Cardiac septum (tissue), 1 donor: ENCODE results near the gene GNPTAB. TPM values are rescaled to one million over a fixed set of nuclear protein-coding genes. Genes with fewer than 3 reads are reported as not detected.
"Not testable (repeated sequence)": the region's sequence is repeated elsewhere in the genome, so short reads cannot be mapped to it uniquely, and the experiment has no call there.

Experiments
- DNase-seq: peaks from one replicate; pipeline ENCODE4 v3.0.0-alpha.2; 2020; ENCODE audit warnings: low spot score
- intact Hi-C: fragments of 100-400 bp; cut with DNase I; formaldehyde crosslinking; loops from one replicate; pipeline ENCODE4 v1.14.0; 2022
- total RNA-seq: library from RNA; stranded (reverse); fragmentation: NEBNext Ultra II Directional; extraction: Animal tissue kit (Norgen Biotek cat#: 25700); gene quantifications from one replicate; pipeline ENCODE4 v1.2.1, GENCODE V29; 2021
- donor health status: DM: no; HTN: no; CAD: no.

Gene GNPTAB
- total RNA-seq, 1 donor from 2014 or later: 47.9 TPM

GRCh38 chr12:101747697-101748096, 83.1 kb downstream of the GNPTAB start:
- no peak for DNase-seq
- intact Hi-C loops: no loop called here

- intact Hi-C loops: no loop called here
These were observed 84.1 kb downstream of the GNPTAB start for GRCh38 chr12:101746661-101747060.

GRCh38 chr12:101746196-101746595, 84.6 kb downstream of the GNPTAB start:
- no peak for DNase-seq
- intact Hi-C loops: no loop called here

More at GRCh38 chr12:101746661-101747060, 84.1 kb downstream of the GNPTAB start:
- no peak for DNase-seq

GRCh38 chr12:101745481-101745880, 85.3 kb downstream of the GNPTAB start:
- DNase-seq: no peak
- intact Hi-C loops: no loop called here

- no peak for DNase-seq
- intact Hi-C loops: no loop called here
These were observed 86.9 kb downstream of the GNPTAB start for GRCh38 chr12:101743724-101744472.

GRCh38 chr12:101743242-101743641, 87.5 kb downstream of the GNPTAB start:
- intact Hi-C loops: no loop called here

GRCh38 chr12:101740980-101741379, 89.8 kb downstream of the GNPTAB start:
- intact Hi-C loops: no loop called here
- no peak for DNase-seq

More at GRCh38 chr12:101743242-101743641, 87.5 kb downstream of the GNPTAB start:
- DNase-seq: no peak

- intact Hi-C loops: no loop called here
These were observed 90.2 kb downstream of the GNPTAB start for GRCh38 chr12:101740566-101740965.

GRCh38 chr12:101738920-101739665, 91.7 kb downstream of the GNPTAB start, which contains the start of gene SYCP3:
SYCP3 (minus strand) TSS chr12:101739462; CDS start chr12:101737935, 1,527 bp downstream.
- intact Hi-C loops: no loop called here

More at GRCh38 chr12:101740566-101740965, 90.2 kb downstream of the GNPTAB start:
- no peak for DNase-seq

GRCh38 chr12:101737476-101737875, 93.3 kb downstream of the GNPTAB start:
- DNase-seq: no peak
- intact Hi-C loops: no loop called here

More at GRCh38 chr12:101738920-101739665, 91.7 kb downstream of the GNPTAB start, which contains the start of gene SYCP3:
- no peak for DNase-seq

- intact Hi-C loops, DNase-seq: not testable (repeated sequence)
These were observed 96.3 kb downstream of the GNPTAB start for GRCh38 chr12:101734482-101734881.

- no peak for DNase-seq
- intact Hi-C loops: no loop called here
These were observed 97.6 kb downstream of the GNPTAB start for GRCh38 chr12:101733166-101733565.

- DNase-seq: no peak
- intact Hi-C loops: no loop called here
These were observed 98.4 kb downstream of the GNPTAB start for GRCh38 chr12:101732318-101732717.

- intact Hi-C loops: no loop called here
- no peak for DNase-seq
These were observed 100.9 kb downstream of the GNPTAB start for GRCh38 chr12:101729842-101730241.

- no peak for DNase-seq
- intact Hi-C loops: no loop called here
These were observed 103.7 kb downstream of the GNPTAB start for GRCh38 chr12:101727098-101727497.

GRCh38 chr12:101722392-101722791, 108.4 kb downstream of the GNPTAB start:
- no peak for DNase-seq
- intact Hi-C loops: no loop called here

- DNase-seq: no peak
- intact Hi-C loops: no loop called here
These were observed 110.6 kb downstream of the GNPTAB start for GRCh38 chr12:101720118-101720517.

- intact Hi-C loops: no loop called here
- no peak for DNase-seq
These were observed 111.2 kb downstream of the GNPTAB start for GRCh38 chr12:101719566-101719965.

- intact Hi-C loops: no loop called here
These were observed 115.8 kb downstream of the GNPTAB start for GRCh38 chr12:101714877-101715444.

GRCh38 chr12:101713930-101714329, 116.8 kb downstream of the GNPTAB start:
- DNase-seq: no peak
- intact Hi-C loops: no loop called here

More at GRCh38 chr12:101714877-101715444, 115.8 kb downstream of the GNPTAB start:
- DNase-seq: no peak
